ENCODE data around the gene HSPB6.
"Not testable (repeated sequence)": the region's sequence is repeated elsewhere in the genome, so short reads cannot be mapped to it uniquely, and the experiment has no call there.

Gene HSPB6

GRCh38 chr19:35731779-35732405, 24.9 kb downstream of the HSPB6 start:
- DNase-seq (ENCODE audit: low spot score) = no peak

GRCh38 chr19:35731353-35731752, 25.5 kb downstream of the HSPB6 start:
- no peak for DNase-seq (ENCODE audit: low spot score)

GRCh38 chr19:35730326-35730725, 26.5 kb downstream of the HSPB6 start:
- no peak for DNase-seq (ENCODE audit: low spot score)

GRCh38 chr19:35729763-35730162, 27.1 kb downstream of the HSPB6 start:
- DNase-seq (ENCODE audit: low spot score) = no peak

- DNase-seq (ENCODE audit: low spot score) = no peak
Measured at GRCh38 chr19:35729021-35729420, 27.8 kb downstream of the HSPB6 start.

GRCh38 chr19:35727956-35728706, 28.7 kb downstream of the HSPB6 start:
- no peak for DNase-seq (ENCODE audit: low spot score)

- no peak for DNase-seq (ENCODE audit: low spot score)
Measured at GRCh38 chr19:35727053-35727955, 29.5 kb downstream of the HSPB6 start.

- DNase-seq (ENCODE audit: low spot score) = no peak
Measured at GRCh38 chr19:35725216-35725861, 31.5 kb downstream of the HSPB6 start.

GRCh38 chr19:35724560-35724959, 32.3 kb downstream of the HSPB6 start:
- DNase-seq (ENCODE audit: low spot score) = no peak

- DNase-seq (ENCODE audit: low spot score) = not testable (repeated sequence)
Measured at GRCh38 chr19:35724132-35724531, 32.7 kb downstream of the HSPB6 start.

- no peak for DNase-seq (ENCODE audit: low spot score)
Measured at GRCh38 chr19:35723671-35724070, 33.2 kb downstream of the HSPB6 start.

- DNase-seq (ENCODE audit: low spot score) = no peak
Measured at GRCh38 chr19:35722897-35723296, 33.9 kb downstream of the HSPB6 start.

- DNase-seq (ENCODE audit: low spot score) = no peak
Measured at GRCh38 chr19:35722461-35722860, 34.4 kb downstream of the HSPB6 start.

GRCh38 chr19:35721374-35721773, 35.5 kb downstream of the HSPB6 start:
- DNase-seq (ENCODE audit: low spot score) = no peak

GRCh38 chr19:35720648-35721047, 36.2 kb downstream of the HSPB6 start:
- no peak for DNase-seq (ENCODE audit: low spot score)

GRCh38 chr19:35720163-35720524, 36.7 kb downstream of the HSPB6 start:
- no peak for DNase-seq (ENCODE audit: low spot score)

- no peak for DNase-seq (ENCODE audit: low spot score)
Measured at GRCh38 chr19:35719402-35720162, 37.2 kb downstream of the HSPB6 start.

GRCh38 chr19:35718345-35719041, 38.3 kb downstream of the HSPB6 start:
- peak; percentile 51 for DNase-seq (ENCODE audit: low spot score)

- peak; percentile 98 for DNase-seq (ENCODE audit: low spot score)
Measured at GRCh38 chr19:35717665-35718344, 39.0 kb downstream of the HSPB6 start, which contains the start of gene KMT2B. TSS of gene KMT2B (plus strand) at chr19:35718003. CDS start at chr19:35718019, 16 bp downstream.

Data from GM03348 (cell line).